Stimulated activated CD4-positive, alpha-beta T cell treated with anti-CD3 and anti-CD28 coated beads, Interleukin-1b, Interleukin-23, amount 100 ng/mL, for 1 hour (primary cell): ENCODE results near the gene TMEM164.

Experiments used
- DNase-seq, 2 donors: peaks; one replicate each; pipeline ENCODE4 v3.0.0-alpha.2; 2020; ENCODE audit warnings: low read depth in 2 of 2

The TMEM164 gene

DNA sequence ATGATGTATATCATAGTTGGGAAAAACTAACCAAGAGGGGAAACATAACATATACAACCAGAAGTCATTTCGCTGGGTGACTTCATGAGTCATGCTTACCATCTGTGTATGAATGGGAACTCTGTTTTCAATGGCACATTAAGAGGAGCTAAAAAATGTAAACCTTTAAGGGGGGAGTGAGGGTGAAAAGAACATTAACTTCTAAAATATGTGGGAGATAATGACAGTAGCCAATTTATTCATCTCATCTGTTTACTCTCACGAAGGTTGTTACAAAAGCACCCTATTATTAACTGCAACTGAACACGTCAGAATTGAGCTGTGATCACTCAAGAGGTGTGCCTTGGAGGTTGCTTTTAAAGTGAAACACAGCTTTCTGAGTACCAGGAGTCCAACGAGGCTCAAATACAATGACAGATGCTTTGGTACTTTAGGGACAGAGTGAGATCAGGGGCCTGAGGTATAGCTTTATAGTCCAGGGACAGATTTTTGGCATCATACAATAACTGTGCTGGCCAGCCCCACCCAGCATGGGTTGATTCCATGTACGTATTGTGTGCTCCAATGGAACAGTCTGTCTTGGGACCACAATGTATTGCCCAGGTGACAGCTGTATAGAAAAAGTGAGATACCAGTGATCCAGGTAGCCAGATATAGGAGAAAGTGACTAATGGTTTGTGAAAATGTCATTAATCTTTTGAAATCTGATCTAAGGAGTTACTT, 207.7 kb downstream of the TMEM164 start:
- DNase-seq: no peak

DNA sequence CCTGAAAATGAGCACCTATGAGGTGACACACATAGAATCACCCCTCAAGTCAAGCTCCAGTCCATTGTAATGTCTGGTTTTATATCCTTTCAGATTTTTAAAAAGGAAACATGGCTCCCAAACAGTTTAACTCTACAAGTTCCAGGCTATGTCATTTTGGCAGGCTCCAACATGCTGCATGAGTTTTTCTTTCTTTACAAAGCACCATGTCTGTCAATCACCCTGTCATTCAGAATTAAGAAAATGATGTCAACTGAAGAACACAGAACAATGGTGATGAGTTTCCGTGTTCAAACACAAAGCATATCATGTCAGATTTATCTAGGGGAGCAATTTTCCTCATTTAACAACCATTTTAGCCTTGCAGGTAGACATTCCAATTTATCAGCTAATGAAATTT, 208.4 kb downstream of the TMEM164 start:
- DNase-seq: no peak

DNA sequence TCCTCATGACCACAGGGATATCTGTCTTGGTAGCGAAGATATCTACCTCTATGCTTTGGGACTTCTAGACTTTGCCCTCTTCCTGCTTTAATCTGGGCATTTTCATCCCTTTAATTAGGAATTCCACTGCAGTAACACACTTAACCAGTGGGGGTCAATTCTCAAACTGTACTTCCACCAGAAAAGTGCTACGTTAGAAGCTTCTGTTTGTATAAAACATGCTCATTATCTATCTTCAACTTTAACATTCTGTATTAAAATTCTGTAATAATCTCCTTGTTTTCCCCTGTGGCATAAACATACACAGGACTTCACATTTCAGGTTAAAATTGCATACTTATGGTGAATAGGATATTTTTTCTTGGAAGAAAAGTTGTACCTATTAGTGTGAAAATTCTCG, 209.4 kb downstream of the TMEM164 start:
- DNase-seq: no peak

DNA sequence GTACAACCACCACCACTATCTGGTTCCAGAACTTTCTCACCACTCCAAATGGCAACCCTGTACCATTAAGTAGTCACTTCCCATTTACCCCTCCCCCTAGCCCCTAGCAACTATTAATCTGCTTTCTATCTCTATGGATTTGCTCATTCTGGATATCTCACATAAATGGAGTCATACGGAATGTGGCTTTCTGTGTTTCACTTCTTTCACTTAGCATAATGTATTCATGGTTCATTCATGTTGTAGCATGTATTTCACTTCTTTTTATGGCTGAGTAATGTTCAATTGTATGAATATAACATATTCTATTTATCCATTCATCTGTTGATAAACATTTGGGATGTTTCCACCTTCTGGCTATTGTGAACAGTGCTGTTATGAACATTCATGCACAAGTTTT, 210.3 kb downstream of the TMEM164 start:
- no peak for DNase-seq

DNA sequence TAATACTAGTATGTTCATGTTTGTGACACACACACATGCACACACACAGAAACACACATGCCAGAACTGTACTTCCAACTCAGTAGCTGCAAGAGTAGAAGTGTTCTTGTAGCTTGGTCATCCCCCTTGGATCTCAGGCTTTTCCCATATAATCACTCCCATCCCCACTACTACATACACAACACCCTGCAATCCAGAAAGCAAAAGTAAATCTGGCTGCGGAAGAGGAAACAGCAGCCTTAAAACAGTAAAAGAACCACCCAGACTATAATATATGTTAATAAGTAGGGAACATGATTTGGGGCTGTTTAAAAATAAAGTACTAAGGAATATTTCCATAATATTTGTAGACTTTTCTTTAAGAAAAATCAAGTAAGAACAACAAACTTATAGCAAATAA, 211.8 kb downstream of the TMEM164 start:
- no peak for DNase-seq

DNA sequence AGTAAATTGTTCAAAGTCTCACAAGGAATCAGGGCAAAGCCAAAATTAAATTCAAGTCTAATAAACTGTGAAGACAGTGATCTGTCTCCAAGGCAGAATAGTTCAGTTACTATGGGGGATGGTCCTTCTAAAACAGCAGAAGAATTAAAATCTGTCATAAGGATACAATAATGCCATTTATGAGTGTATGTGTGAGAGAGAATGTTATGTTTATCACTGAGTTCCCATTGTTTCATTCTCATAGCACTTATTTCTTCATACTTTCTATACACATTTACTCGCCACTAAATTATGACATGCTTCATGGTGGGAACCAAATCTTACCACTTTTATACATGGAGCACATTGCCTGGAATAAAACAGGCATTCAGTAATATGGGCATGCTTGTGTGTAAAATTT, 212.5 kb downstream of the TMEM164 start:
- DNase-seq: no peak

DNA sequence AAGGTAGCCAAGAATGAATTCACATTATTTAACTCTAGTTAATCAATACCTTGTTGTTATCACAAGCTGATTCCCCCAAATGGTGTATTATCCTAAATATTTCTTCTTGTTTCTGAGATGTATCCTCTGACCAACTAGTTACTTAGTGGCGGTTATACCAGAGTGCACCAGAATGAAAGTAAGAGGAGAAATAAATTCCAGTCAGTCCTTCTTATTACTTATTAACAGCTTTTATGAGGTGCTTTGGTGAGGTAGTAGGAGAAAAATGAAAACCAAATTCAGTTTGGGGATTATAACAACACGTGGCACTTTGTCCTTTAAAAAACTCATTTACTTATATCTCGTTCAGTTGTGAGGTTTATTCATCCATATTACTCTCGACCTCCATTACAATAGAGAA, 213.1 kb downstream of the TMEM164 start:
- no peak for DNase-seq

DNA sequence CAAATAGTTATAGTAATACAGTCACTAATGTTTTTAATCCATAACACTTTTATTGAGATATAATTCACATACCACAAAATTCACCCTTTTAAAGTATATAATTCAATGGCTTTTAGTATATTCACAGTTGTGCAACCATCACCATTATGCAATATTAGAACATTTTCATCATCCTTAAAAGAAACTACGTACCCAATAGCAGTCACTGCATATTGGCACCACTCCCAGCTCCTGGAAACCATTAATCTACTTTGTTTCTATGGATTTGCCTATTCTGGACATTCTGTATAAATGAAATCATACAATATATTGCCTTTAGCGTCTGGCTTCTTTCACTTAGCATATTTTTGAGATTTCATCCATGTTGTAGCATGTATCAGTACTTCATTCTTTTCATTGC, 215.7 kb downstream of the TMEM164 start:
- DNase-seq: no peak

DNA sequence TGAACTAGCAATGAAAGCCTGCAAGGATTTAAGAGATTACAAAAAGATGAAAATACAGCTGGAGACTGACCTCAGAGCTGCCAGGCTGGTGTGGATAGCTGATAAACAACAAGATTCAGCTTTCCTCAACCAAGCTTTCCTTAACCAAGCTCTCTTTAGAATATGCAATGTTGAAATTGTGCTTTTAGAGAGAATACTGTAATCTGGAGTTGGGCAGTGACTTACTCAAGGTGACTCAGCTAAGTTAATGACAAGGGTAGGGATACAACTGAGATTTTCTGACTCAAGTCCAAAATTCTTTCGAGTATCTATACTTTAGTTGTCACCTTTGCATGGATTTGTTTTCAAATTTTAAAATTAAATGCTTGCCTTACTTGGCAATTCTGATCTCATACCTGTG, 217.0 kb downstream of the TMEM164 start:
- DNase-seq: no peak

DNA sequence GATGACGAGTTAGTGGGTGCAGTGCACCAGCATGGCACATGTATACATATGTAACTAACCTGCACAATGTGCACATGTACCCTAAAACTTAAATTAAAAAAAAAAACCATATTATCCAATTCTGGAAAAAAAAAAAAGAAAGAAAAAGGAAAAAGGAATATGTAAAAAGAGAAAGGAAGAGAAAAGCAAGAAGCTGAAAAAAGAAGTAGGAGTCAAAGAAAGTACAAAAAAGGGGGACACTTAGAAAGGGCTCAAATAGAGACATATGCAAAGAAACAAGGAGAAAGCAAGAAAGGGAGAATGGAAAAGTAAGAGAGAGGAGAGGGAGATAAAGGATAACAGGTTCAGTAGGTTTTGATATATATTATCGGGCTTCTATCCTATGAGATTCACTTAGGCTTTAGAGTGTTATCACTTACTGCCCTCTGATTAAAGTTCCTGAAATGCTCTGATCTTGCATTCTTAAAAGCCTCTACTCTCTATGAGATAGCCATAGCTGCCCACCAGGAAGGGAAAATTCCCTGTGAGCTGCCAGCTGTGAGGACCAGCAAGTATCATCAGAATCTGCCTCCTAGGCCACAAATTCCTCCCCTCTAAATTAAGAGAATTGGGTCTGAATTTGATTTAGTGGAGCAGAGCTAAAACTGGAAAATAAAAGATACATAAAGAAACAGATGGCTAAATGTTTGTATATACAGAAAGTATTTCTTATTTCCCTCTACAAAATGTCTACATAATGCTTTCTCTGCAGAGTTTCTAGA, 219.8 kb downstream of the TMEM164 start:
- no peak for DNase-seq

DNA sequence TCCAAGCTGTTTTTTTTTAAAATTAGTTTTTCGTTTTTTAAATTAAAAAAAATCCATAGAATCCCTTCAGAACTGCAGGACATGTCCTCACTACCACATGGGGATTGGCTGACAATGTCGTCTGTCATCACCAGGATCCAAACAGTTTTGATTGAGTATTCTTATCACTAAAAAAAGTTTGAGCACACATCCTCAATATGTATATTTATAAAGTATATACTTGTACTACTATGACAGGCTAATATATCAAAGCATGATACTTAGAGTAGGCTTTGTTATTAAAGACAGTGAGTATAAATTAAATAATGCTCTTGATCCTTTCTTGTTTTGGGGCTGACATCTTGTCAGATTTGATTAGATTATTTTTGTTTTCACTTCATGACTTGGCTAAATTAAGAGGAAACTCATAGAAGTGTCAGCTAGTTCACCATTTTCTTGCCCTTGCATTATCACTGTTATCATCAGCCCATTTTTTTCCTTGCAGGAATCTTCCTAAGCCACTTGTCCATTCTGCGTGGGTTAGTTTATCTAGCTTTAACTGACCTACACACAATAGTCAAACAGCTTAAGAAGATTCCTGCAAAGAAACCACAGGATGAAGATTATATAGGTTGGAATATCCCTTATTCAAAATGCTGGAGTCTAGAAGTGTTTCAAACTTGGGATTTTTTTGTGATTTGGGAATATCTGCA, 222.2 kb downstream of the TMEM164 start:
- no peak for DNase-seq

DNA sequence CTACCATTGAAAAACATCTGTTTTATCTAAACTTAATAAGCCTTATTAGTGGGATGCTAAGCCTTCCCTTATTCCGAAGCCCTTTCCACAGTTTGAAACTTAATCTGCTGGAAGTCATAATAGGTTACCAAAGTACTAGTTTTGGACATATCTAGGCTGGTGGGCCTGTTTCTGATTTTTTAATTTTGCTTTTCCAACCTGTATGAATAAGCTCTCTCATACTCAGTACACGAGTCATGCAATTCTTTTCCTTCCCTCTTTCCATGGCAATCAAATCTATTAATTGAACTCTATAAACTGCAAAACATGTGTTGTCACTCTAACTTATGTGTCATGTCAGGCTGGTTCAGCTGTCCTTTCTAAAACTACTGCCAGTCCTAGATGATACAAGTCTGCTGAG, 224.0 kb downstream of the TMEM164 start:
- DNase-seq: no peak
